GM18867 (cell line): ENCODE data around the gene ARRB2.

Experiments
- ATAC-seq: cut with Tn5 transposase; IDR thresholded peaks from one replicate; pipeline ENCODE4 v1.9.1; 2021; ENCODE audit warnings: mild to moderate bottlenecking, moderate library complexity; ENCODE audit not compliant: unreplicated experiment

Gene ARRB2

GRCh38 chr17:4748686-4749085 lies 38.3 kb downstream of the ARRB2 start:
- no peak for ATAC-seq

- no peak for ATAC-seq
Measured at GRCh38 chr17:4750606-4751005, 40.2 kb downstream of the ARRB2 start.

- no peak for ATAC-seq
Measured at GRCh38 chr17:4751932-4752331, 41.5 kb downstream of the ARRB2 start.

GRCh38 chr17:4753392-4753791 lies 43.0 kb downstream of the ARRB2 start:
- ATAC-seq, result no peak

- ATAC-seq, result no peak
Measured at GRCh38 chr17:4759776-4760236, 49.4 kb downstream of the ARRB2 start.

- no peak for ATAC-seq
Measured at GRCh38 chr17:4764595-4764994, 54.2 kb downstream of the ARRB2 start.

GRCh38 chr17:4766201-4766600 lies 55.8 kb downstream of the ARRB2 start:
- no peak for ATAC-seq

GRCh38 chr17:4766723-4767122 lies 56.3 kb downstream of the ARRB2 start:
- no peak for ATAC-seq

GRCh38 chr17:4768298-4768697 lies 57.9 kb downstream of the ARRB2 start:
- no peak for ATAC-seq

- no peak for ATAC-seq
Measured at GRCh38 chr17:4769628-4770027, 59.2 kb downstream of the ARRB2 start.
